ENCODE data around the gene NHSL2.

DNA sequence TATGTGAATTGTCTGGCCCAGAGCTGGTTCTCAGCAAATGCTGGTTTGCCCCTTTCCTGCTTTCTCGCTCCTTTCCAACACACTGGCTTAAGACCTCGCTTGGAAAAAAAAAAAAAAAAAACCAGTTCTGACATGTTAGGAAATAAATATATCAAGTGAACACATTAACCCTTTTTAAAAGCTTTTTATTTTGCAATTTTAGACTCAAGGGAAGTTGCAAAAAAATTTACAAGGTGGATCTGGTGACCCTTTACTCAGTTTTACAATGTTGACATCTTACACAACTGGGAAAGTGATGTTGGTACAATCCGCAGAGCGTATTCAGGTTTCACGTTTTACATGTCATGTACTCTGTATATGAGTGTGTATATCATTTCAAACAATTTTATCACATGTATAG lies 121.0 kb downstream of the NHSL2 start:
- TF ChIP-seq, protein P1, sequence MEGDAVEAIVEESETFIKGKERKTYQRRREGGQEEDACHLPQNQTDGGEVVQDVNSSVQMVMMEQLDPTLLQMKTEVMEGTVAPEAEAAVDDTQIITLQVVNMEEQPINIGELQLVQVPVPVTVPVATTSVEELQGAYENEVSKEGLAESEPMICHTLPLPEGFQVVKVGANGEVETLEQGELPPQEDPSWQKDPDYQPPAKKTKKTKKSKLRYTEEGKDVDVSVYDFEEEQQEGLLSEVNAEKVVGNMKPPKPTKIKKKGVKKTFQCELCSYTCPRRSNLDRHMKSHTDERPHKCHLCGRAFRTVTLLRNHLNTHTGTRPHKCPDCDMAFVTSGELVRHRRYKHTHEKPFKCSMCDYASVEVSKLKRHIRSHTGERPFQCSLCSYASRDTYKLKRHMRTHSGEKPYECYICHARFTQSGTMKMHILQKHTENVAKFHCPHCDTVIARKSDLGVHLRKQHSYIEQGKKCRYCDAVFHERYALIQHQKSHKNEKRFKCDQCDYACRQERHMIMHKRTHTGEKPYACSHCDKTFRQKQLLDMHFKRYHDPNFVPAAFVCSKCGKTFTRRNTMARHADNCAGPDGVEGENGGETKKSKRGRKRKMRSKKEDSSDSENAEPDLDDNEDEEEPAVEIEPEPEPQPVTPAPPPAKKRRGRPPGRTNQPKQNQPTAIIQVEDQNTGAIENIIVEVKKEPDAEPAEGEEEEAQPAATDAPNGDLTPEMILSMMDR (IDR thresholded peaks at IDR 0.05): no peak
- no peak for TF ChIP-seq POLR2A (IDR thresholded peaks at IDR 0.05)
- no peak for TF ChIP-seq POLR2AphosphoS5 (IDR thresholded peaks at IDR 0.05)
